GM12878 (cell line): Measurements from ENCODE around the gene IMMP2L. TPM values are rescaled to one million over a fixed set of nuclear protein-coding genes. Genes with fewer than 3 reads are reported as not detected.

Source experiments
- ATAC-seq: fragments of 200-7000 bp; cut with Tn5 transposase; 3 replicates; pipeline ENCODE4 v1.9.1; 2020; ENCODE audit warnings: mild to moderate bottlenecking, moderate library complexity
- BruUV-seq: library from RNA; stranded (reverse); fragments of 400-500 nt; replicated peaks from 2 replicates; lab custom pipeline; 2021; lab: Mats Ljungman, UMichigan
- CTCF ChIA-PET: fragments of 300-600 bp; sonication (Branson Sonifier 250); formaldehyde crosslinking; extraction: SDS; loops from one replicate; lab custom pipeline; 2021; ENCODE audit warnings: inconsistent platforms; lab: Yijun Ruan, JAX
- POLR2A ChIA-PET: fragments of 350-600 bp; formaldehyde crosslinking; extraction: SDS; loops from one replicate; lab custom pipeline; 2021; ENCODE audit warnings: inconsistent platforms; lab: Charles Lee
- RAD21 ChIA-PET: fragments of 300-600 bp; sonication (Branson Sonifier 250); formaldehyde crosslinking; loops from one replicate; lab custom pipeline; 2023; ENCODE audit warnings: antibody characterized with exemption; ENCODE audit not compliant: unreplicated experiment; lab: Charles Lee
- SMC1A ChIA-PET: fragments of 300-600 bp; sonication (Branson Sonifier 250); formaldehyde crosslinking; loops from one replicate; lab custom pipeline; 2023; ENCODE audit not compliant: unreplicated experiment, uncharacterized antibody; lab: Charles Lee
- DNase-seq: peaks from one replicate; pipeline ENCODE4 v3.0.0-alpha.2; 2011; ENCODE audit warnings: low read depth, low spot score
- FAIRE-seq: peaks from 3 replicates; lab custom pipeline; 2011; peaks lifted over from hg19 to GRCh38; lab: Jason Lieb, UNC
- H2AFZ ChIP-seq: 2 replicates; pipeline ENCODE4 v1.6.0; 2011; ENCODE audit warnings: low read depth, low read length, control low read depth; ENCODE audit not compliant: control insufficient read depth
- H3K27ac ChIP-seq: 2 replicates; pipeline ENCODE4 v1.5.1; 2011; ENCODE audit warnings: control low read depth; ENCODE audit not compliant: control insufficient read depth, insufficient read depth
- H3K27me3 ChIP-seq, 2 experiments: replicated peaks in 1 of 2; 2 replicates each; pipeline versions ENCODE4 v1.6.0 to v1.6.1; 2011; ENCODE audit warnings: low read length in 1 of 2; ENCODE audit not compliant: control insufficient read depth in 2 of 2, insufficient read depth in 2 of 2
- H3K36me3 ChIP-seq, 2 experiments: 2 replicates each; pipeline ENCODE4 v1.5.1; 2011; ENCODE audit warnings: low read length in 1 of 2; ENCODE audit not compliant: control insufficient read depth in 2 of 2, insufficient read depth in 2 of 2
- H3K4me1 ChIP-seq: 2 replicates; pipeline ENCODE4 v1.6.1; 2011; ENCODE audit warnings: mild to moderate bottlenecking, low read length, moderate library complexity, mixed read lengths; ENCODE audit not compliant: control insufficient read depth, insufficient read depth
- H3K4me2 ChIP-seq: 2 replicates; pipeline ENCODE4 v1.6.0; 2011; ENCODE audit warnings: control low read depth; ENCODE audit not compliant: control insufficient read depth, insufficient read depth
- H3K4me3 ChIP-seq: fragments of 200-600 bp; sonication (generic); 2 replicates; pipeline ENCODE4 v1.5.1; 2016
- H3K79me2 ChIP-seq: 2 replicates; pipeline ENCODE4 v1.6.0; 2011; ENCODE audit warnings: low read length; ENCODE audit not compliant: control insufficient read depth, insufficient read depth
- H3K9ac ChIP-seq: 2 replicates; pipeline ENCODE4 v1.8.0; 2011; ENCODE audit warnings: low read length, control low read depth, mixed read lengths; ENCODE audit not compliant: control insufficient read depth, insufficient read depth
- H3K9me3 ChIP-seq: replicated peaks from 3 replicates; pipeline ENCODE4 v1.5.1; 2011; ENCODE audit warnings: mild to moderate bottlenecking, low read length; ENCODE audit not compliant: control insufficient read depth, insufficient read depth
- H4K20me1 ChIP-seq: 2 replicates; pipeline ENCODE4 v1.6.0; 2011; ENCODE audit not compliant: control insufficient read depth, insufficient read depth
- CBX3 ChIP-seq: fragments of 200-600 bp; sonication (generic); IDR thresholded peaks from 2 replicates; pipeline ENCODE4 v1.6.1; 2016; ENCODE audit warnings: low read depth, borderline replicate concordance
- CREM ChIP-seq: IDR thresholded peaks from 2 replicates; pipeline ENCODE4 v1.6.1; 2014; ENCODE audit warnings: antibody characterized with exemption, low read depth
- ETV6 ChIP-seq, 2 experiments: fragments of 450-650 bp in 1 of 2; IDR thresholded peaks in 1 of 2; conservative IDR thresholded peaks in 1 of 2; 2 replicates each; pipeline ENCODE4 v1.6.1; 2014; ENCODE audit warnings: antibody characterized with exemption in 1 of 2, borderline replicate concordance in 1 of 2, low read depth in 1 of 2, mild to moderate bottlenecking in 1 of 2, moderate library complexity in 1 of 2
- HDAC6 ChIP-seq: fragments of 200-600 bp; sonication (generic); IDR thresholded peaks from one replicate; pipeline ENCODE4 v1.8.0; 2017; ENCODE audit warnings: antibody characterized with exemption; ENCODE audit not compliant: unreplicated experiment
- RAD51 ChIP-seq: fragments of 450-650 bp; IDR thresholded peaks from 2 replicates; pipeline ENCODE4 v1.6.1; 2016; ENCODE audit warnings: moderate library complexity, mild to moderate bottlenecking, inconsistent platforms
- RB1 ChIP-seq: fragments of 450-650 bp; formaldehyde crosslinking; IDR thresholded peaks from 2 replicates; pipeline ENCODE4 v1.6.1; 2017; ENCODE audit warnings: mild to moderate bottlenecking, borderline replicate concordance
- SMAD1 ChIP-seq: fragments of 450-650 bp; IDR thresholded peaks from 2 replicates; pipeline ENCODE4 v1.6.1; 2018; ENCODE audit warnings: mild to moderate bottlenecking, low read depth; ENCODE audit not compliant: partially characterized antibody
- STAT1 ChIP-seq: fragments of 450-650 bp; conservative IDR thresholded peaks from 2 replicates; pipeline ENCODE4 v1.6.1; 2014; ENCODE audit warnings: antibody characterized with exemption, mild to moderate bottlenecking
- SUZ12 ChIP-seq: fragments of 200-600 bp; sonication (generic); IDR thresholded peaks from one replicate; pipeline ENCODE4 v1.6.1; 2018; ENCODE audit warnings: antibody characterized with exemption, mild to moderate bottlenecking; ENCODE audit not compliant: unreplicated experiment
- TBL1XR1 ChIP-seq: IDR thresholded peaks from 2 replicates; pipeline ENCODE4 v1.6.1; 2012; ENCODE audit warnings: low read depth, low read length, improper control_type of control experiment
- WGBS: methylation state at CpG from one replicate; pipeline ENCODE4 v1.1.6; 2016; ENCODE audit warnings: low lambda C conversion rate; ENCODE audit not compliant: insufficient replicate concordance, insufficient coverage; ENCODE audit errors: missing lambda C conversion rate; 5-methylcytosine and 5-hydroxymethylcytosine counted together
- in situ Hi-C: fragments of 300-500 bp; cut with MboI; formaldehyde crosslinking; loops from 9 replicates; pipeline ENCODE4 v1.14.3; 2018; ENCODE audit warnings: mixed read lengths
- intact Hi-C: fragments of 100-400 bp; cut with micrococcal nuclease; formaldehyde crosslinking; loops from one replicate; pipeline ENCODE4 v1.14.2; 2022; ENCODE audit not compliant: unreplicated experiment
- polyA plus RNA-seq, 11 experiments: library from polyadenylated mRNA; depleted of rRNA in 4 of 11; unstranded in 6 of 11; stranded (reverse) in 5 of 11; fragments of >200 nt; fragmentation: Nextera tagmentation in 4 of 11; fragmentation: Illumina TruSeq in 1 of 11; extraction: Ambion mirVana in 4 of 11; extraction: Trizol in 1 of 11; gene quantifications; 1 replicate in 1 of 11; 2 replicates in 10 of 11; pipeline versions ENCODE4 v1.2.1 to v1.2.3, GENCODE V29; 2011 to 2016; ENCODE audit warnings: inconsistent platforms in 2 of 11, missing spikeins in 2 of 11, low read depth in 1 of 11
- total RNA-seq, 4 experiments: library from RNA; depleted of rRNA in 3 of 4; stranded (reverse); fragments of >200 nt in 3 of 4; fragmentation: Illumina TruSeq in 1 of 4; extraction: Trizol in 1 of 4; gene quantifications; 2 replicates each; pipeline versions ENCODE4 v1.2.1 to v1.2.3, GENCODE V29; 2013 to 2021
- TF ChIP-seq, protein P1 (sequence below): fragments of 450-650 bp; IDR thresholded peaks from 2 replicates; pipeline ENCODE4 v1.6.1; 2018; ENCODE audit warnings: mild to moderate bottlenecking, low read depth, moderate library complexity; ENCODE audit not compliant: partially characterized antibody

Gene IMMP2L
- total and polyA plus RNA-seq, 10 of the 15 experiments (the other 5 are each of a cell fraction or from before 2014, with no cell fraction given): 12.6 to 46.3 (median 19.6) TPM

DNA sequence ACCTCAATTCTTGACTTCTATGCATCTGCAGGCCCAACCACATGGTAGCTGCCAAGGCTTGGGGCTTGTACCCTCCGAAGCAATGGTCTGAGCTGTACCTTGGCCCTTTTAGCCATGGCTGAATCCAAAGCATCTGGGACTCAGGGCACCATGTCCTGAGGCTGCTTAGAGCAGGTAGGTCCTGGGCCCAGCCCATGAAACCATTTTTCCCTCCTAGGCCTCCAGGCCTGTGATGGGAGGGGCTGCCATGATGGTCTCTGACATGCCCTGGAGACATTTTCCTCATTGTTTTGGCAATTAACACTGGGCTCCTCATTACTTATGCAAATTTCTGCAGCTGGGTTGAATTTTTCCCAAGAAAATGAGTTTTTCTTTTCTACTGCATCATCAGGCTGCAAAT is 889.1 kb downstream of the IMMP2L start:
- FAIRE-seq: no peak

More for the DNA sequence above, 889.1 kb downstream of the IMMP2L start:
- TF ChIP-seq STAT1 (no peak), ETV6 (conservative IDR thresholded peaks at IDR 0.05 in 1 of 2, IDR thresholded peaks at IDR 0.05 in 1 of 2; ENCODE audit: borderline replicate concordance in 1 of 2, low read depth in 1 of 2) (no peak), SMAD1 (no peak), RB1 (no peak), RAD51 (no peak), CREM (no peak), SUZ12 (no peak), TBL1XR1 (no peak), HDAC6 (no peak), CBX3 (no peak)
- TF ChIP-seq, protein P1, sequence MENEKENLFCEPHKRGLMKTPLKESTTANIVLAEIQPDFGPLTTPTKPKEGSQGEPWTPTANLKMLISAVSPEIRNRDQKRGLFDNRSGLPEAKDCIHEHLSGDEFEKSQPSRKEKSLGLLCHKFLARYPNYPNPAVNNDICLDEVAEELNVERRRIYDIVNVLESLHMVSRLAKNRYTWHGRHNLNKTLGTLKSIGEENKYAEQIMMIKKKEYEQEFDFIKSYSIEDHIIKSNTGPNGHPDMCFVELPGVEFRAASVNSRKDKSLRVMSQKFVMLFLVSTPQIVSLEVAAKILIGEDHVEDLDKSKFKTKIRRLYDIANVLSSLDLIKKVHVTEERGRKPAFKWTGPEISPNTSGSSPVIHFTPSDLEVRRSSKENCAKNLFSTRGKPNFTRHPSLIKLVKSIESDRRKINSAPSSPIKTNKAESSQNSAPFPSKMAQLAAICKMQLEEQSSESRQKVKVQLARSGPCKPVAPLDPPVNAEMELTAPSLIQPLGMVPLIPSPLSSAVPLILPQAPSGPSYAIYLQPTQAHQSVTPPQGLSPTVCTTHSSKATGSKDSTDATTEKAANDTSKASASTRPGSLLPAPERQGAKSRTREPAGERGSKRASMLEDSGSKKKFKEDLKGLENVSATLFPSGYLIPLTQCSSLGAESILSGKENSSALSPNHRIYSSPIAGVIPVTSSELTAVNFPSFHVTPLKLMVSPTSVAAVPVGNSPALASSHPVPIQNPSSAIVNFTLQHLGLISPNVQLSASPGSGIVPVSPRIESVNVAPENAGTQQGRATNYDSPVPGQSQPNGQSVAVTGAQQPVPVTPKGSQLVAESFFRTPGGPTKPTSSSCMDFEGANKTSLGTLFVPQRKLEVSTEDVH: no peak
- intact Hi-C loops (no loop called here), in situ Hi-C loops (no loop called here)
- H3K9ac ChIP-seq: no peak overlapping the region
- no peaks in the 10 kb centered on the region; the same call in 2 of the 3 replicates for H3K9me3 ChIP-seq
- no peak overlapping the region for H3K27ac ChIP-seq
- BruUV-seq: no TSS peak
- ATAC-seq: no peak
- ChIA-PET CTCF (no interaction called here), POLR2A (no interaction called here), SMC1A (no interaction called here), RAD21 (no interaction called here)
- no peak for DNase-seq
- no peak overlapping the region for H3K4me3 ChIP-seq
- no peak overlapping the region for H2AFZ ChIP-seq
- H3K79me2 ChIP-seq: no peaks in the 10 kb centered on the region
- H3K36me3 ChIP-seq: no peaks in the 10 kb centered on the region
- H4K20me1 ChIP-seq: no peaks in the 10 kb centered on the region
- no peaks in the 10 kb centered on the region for H3K27me3 ChIP-seq
- no peak overlapping the region for H3K4me2 ChIP-seq
- WGBS: 5% methylated on average over 1 of the region's 1 CpG
- H3K4me1 ChIP-seq: no peaks in the 10 kb centered on the region
